ENCODE measurements around the gene PHF2.

PHF2 gene

DNA sequence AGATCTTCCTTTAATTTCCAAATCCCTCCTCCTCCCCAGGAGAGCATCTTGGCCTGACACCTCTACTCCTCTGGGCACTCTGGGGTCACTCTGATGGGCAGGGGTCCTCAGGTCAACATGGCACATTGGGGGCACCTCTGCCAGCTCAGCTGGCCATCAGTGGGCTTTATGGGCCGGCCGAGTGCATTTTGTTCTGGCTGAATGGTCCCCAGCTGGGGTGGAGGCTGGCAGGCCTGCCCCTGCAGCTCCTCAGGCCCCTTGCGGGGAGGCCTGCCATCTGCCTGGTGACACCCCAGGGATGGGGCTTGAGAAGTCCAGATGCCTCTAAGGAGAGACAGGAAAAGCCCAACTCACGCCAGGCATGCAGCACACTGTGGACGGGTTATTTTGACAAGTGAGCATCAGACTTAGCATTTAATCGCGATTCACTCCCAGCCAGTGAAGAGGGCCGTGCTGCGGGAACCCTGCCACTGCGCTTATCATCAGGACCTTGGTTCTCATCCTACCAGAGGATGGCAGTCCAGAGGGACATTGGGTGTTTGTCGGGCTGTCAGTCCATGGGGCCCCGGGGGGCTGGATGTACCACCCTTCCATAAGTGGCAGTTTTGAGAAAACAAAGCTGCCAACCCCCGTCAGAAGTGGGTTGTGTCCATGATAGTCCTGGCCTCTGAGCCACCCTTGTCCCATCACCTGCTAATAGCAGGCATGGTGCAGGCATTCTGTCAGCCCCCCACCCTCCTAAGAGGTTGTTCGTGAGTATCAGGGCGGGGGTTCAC lies 21.7 kb downstream of the PHF2 start:
- no peak overlapping the region for H3K9ac ChIP-seq (ENCODE audit: low read depth, low read length)
- H3K4me1 ChIP-seq (ENCODE audit: control insufficient read depth, insufficient read depth, low read length): peaks cover 25% of the 10 kb centered on the region
- H3K4me3 ChIP-seq (ENCODE audit: low read length): no peak overlapping the region
- H3K27me3 ChIP-seq (ENCODE audit: control insufficient read depth, insufficient read depth, low read length): no peaks in the 10 kb centered on the region
- H3K4me2 ChIP-seq (ENCODE audit: low read length): no peak overlapping the region
- H3K9me3 ChIP-seq (replicated peaks; ENCODE audit: low read length): no peaks in the 10 kb centered on the region
- H3K36me3 ChIP-seq (ENCODE audit: insufficient read depth, low read length): no peaks in the 10 kb centered on the region

DNA sequence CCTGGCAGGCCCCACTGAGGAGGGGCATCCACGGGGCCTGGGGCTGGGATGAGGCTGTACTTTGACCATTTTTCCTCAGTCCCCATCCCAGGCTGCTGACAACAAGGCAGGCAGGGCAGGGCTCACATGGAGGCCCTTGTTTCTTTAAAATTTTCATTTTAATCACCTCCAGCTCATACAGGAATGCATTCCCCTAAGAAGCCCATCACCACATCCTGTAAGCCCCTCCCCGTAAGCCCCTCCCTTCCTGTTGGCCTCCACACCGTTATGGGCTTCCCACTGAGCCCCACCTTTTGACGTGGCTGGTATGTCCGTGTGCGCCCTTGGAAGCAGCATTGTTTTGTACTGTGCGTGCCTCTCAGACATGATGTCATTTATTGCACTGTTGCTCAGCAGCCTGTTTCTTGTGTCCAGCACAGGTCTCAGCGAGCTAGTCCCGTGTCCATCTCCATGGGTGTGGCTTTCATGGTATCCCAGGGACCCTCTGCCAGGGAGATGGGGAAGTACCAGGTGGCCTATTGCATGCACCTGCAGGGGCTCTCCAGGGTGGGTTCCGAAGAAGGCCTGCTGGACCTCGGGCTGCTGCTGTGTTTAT lies 22.4 kb downstream of the PHF2 start:
- H3K4me2 ChIP-seq (ENCODE audit: low read length): no peak overlapping the region
- H3K9me3 ChIP-seq (replicated peaks; ENCODE audit: low read length): no peaks in the 10 kb centered on the region
- no peaks in the 10 kb centered on the region for H3K36me3 ChIP-seq (ENCODE audit: insufficient read depth, low read length)
- H3K27me3 ChIP-seq (ENCODE audit: control insufficient read depth, insufficient read depth, low read length): no peaks in the 10 kb centered on the region
- no peak overlapping the region for H3K9ac ChIP-seq (ENCODE audit: low read depth, low read length)
- H3K4me3 ChIP-seq (ENCODE audit: low read length): no peak overlapping the region
- peaks cover 24% of the 10 kb centered on the region for H3K4me1 ChIP-seq (ENCODE audit: control insufficient read depth, insufficient read depth, low read length)

DNA sequence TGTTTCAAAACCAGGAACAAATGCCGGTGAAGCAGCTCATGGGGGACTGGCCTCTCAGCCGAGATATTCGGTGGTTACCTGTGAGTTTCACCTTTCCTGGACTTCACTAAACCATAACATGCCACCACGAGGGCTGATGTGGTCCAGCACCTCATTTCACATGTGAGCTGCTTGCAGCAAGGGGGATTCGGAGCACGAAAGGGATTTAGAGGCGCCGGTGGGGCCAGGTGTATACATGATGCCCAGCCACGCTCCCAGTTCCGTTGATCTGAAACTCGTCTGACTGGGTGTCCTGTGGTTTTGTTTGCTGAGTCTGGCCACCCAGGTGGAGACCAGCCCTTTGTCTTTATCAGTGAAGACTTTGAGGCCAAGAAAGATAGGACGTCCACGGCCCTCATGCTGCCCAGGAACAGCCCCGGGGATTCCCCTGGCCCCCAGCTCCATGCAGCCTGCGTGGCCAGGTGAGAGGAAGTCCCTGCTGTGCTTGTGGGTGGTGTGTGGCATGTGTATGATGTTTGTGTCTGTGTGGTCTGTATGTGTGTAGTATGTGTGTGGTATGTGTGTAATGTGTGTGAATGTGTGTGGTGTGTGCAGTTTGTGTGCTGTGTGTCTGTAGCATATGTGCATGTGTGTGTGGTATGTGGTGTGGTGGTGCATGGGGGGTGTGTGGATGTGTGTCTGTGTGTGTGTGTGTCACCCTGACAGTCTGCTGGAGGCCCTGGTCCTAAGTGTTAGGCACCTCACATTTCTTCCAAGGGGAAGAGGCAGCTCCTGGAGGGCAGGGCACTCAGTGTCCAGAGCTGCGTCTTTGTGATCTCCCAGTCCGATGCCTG lies 23.4 kb downstream of the PHF2 start:
- Histone ChIP-seq H3K4me1 (ENCODE audit: control insufficient read depth, insufficient read depth, low read length) (peaks cover 15% of the 10 kb centered on the region), H3K9ac (ENCODE audit: low read depth, low read length) (no peak overlapping the region)

DNA sequence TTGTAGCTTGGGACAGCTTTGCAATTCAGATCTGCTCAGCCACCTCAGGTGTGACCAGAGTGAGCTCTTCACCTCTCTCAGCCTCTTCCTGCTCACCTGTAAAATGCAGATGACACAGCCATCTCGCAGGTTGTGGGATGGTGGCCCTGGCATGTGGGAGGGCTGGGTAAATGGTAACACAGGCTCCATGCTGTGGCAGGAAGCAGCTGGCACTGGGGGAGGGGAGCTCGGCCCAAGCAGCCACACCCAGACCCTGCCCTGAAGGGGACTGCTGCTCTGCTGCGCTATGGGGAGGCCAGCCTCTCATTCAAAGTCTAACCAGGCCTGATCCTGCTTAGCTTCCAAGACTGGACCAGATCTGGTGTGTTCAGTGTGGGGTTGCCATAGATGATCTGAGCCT lies 24.1 kb downstream of the PHF2 start:
- H3K4me3 ChIP-seq (ENCODE audit: low read length): no peak overlapping the region
- H3K4me1 ChIP-seq (ENCODE audit: control insufficient read depth, insufficient read depth, low read length): peaks cover 15% of the 10 kb centered on the region

More for the DNA sequence above, 23.4 kb downstream of the PHF2 start:
- no peaks in the 10 kb centered on the region for H3K36me3 ChIP-seq (ENCODE audit: insufficient read depth, low read length)
- H3K4me3 ChIP-seq (ENCODE audit: low read length): no peak overlapping the region
- H3K9me3 ChIP-seq (replicated peaks; ENCODE audit: low read length): no peaks in the 10 kb centered on the region
- no peaks in the 10 kb centered on the region for H3K27me3 ChIP-seq (ENCODE audit: control insufficient read depth, insufficient read depth, low read length)
- H3K4me2 ChIP-seq (ENCODE audit: low read length): no peak overlapping the region

DNA sequence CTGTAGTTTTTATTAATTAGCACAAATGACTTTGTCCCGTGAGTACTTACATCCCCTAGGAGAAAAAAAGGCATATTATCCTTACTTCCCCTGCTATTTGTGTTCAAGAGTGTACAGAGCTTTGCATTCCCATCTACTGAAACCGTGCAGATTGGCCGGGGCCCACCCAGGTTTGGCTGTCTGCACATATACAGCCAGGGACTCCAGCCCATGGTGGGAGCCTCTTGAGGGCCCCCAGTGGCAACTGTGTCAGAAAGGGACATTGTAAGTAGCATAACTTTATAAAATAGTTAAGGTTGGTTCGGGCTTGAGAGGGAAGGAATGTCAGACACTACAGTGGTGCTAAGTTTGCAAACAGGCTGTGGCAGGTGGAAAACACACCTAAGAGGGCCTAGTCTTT lies 24.7 kb downstream of the PHF2 start:
- Histone ChIP-seq H3K4me3 (ENCODE audit: low read length) (no peak overlapping the region), H3K36me3 (ENCODE audit: insufficient read depth, low read length) (no peaks in the 10 kb centered on the region), H3K9ac (ENCODE audit: low read depth, low read length) (no peak overlapping the region), H3K9me3 (replicated peaks; ENCODE audit: low read length) (no peaks in the 10 kb centered on the region), H3K4me1 (ENCODE audit: control insufficient read depth, insufficient read depth, low read length) (peaks cover 15% of the 10 kb centered on the region), H3K27me3 (ENCODE audit: control insufficient read depth, insufficient read depth, low read length) (no peaks in the 10 kb centered on the region), H3K4me2 (ENCODE audit: low read length) (no peak overlapping the region)

More for the DNA sequence above, 24.1 kb downstream of the PHF2 start:
- Histone ChIP-seq H3K9me3 (replicated peaks; ENCODE audit: low read length) (no peaks in the 10 kb centered on the region), H3K9ac (ENCODE audit: low read depth, low read length) (no peak overlapping the region), H3K27me3 (ENCODE audit: control insufficient read depth, insufficient read depth, low read length) (no peaks in the 10 kb centered on the region), H3K4me2 (ENCODE audit: low read length) (no peak overlapping the region), H3K36me3 (ENCODE audit: insufficient read depth, low read length) (no peaks in the 10 kb centered on the region)

DNA sequence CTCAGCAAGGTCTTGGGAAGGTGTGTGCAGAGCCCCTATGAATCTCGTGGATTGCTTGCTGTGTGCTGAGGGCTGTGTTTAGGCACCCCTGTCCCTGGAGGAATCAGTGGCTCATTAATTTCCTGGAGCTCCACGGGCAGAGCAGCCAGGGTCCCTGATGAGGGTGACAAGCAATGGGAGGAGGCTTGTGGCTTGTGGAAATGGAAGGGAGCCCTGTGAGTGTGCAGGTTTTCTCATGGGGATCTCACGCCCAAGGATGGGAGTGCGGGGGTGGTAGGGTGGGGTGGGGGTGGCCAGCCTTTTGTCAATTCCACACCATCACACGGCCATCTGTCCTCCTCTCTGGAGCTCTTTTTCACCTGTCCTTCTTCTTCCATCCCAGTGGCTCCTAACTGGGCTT lies 25.3 kb downstream of the PHF2 start:
- no peak overlapping the region for H3K4me3 ChIP-seq (ENCODE audit: low read length)
- H3K36me3 ChIP-seq (ENCODE audit: insufficient read depth, low read length): no peaks in the 10 kb centered on the region
- peaks cover 15% of the 10 kb centered on the region for H3K4me1 ChIP-seq (ENCODE audit: control insufficient read depth, insufficient read depth, low read length)
- H3K9ac ChIP-seq (ENCODE audit: low read depth, low read length): no peak overlapping the region
- no peak overlapping the region for H3K4me2 ChIP-seq (ENCODE audit: low read length)
- no peaks in the 10 kb centered on the region for H3K9me3 ChIP-seq (replicated peaks; ENCODE audit: low read length)
- H3K27me3 ChIP-seq (ENCODE audit: control insufficient read depth, insufficient read depth, low read length): no peaks in the 10 kb centered on the region

DNA sequence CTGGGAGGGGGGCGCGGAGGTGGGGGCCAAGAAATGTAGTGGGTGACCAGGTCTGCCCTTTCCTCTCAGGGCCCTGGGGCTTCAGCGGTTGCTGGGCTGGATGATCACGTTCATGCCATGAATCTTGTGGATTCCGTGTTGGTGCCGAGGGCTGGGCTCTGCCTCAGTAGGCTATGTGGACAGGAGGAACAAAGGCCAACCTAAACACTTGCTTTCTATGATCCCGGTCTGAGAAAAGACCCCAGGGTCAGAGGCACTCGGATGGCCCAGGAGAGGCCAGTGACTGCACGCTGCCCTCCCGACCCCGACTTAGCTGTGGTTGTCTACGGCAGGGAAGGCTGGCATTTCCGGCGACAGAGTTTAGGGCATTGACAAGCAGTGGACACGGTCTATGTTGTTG lies 26.6 kb downstream of the PHF2 start:
- H3K4me2 ChIP-seq (ENCODE audit: low read length): no peak overlapping the region
- H3K36me3 ChIP-seq (ENCODE audit: insufficient read depth, low read length): no peaks in the 10 kb centered on the region
- H3K4me3 ChIP-seq (ENCODE audit: low read length): no peak overlapping the region
- no peak overlapping the region for H3K9ac ChIP-seq (ENCODE audit: low read depth, low read length)
- H3K4me1 ChIP-seq (ENCODE audit: control insufficient read depth, insufficient read depth, low read length): peaks cover 15% of the 10 kb centered on the region
- no peaks in the 10 kb centered on the region for H3K27me3 ChIP-seq (ENCODE audit: control insufficient read depth, insufficient read depth, low read length)
- no peaks in the 10 kb centered on the region for H3K9me3 ChIP-seq (replicated peaks; ENCODE audit: low read length)

DNA sequence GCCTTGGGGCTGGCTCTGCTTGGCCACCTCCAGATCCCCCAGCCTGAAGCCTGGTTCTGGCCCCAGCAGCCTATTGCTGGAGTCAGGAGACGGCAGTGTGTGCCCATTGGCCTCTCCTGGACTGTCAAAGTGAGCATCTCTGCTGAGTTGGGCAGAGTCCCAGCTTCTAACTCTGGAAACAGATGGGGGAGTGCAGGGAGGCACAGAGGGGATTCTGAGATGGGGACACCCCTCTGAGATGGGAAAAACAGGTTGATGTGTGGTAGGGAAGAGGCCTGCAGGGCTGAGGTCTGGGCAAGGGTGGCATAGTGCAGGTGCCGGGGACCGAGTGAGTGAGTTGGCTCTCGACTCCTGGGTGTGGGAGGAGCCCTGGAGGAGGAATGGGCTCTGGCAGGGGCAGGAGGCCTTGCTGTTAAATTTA lies 27.5 kb downstream of the PHF2 start:
- H3K9ac ChIP-seq (ENCODE audit: low read depth, low read length): no peak overlapping the region
- no peaks in the 10 kb centered on the region for H3K36me3 ChIP-seq (ENCODE audit: insufficient read depth, low read length)
- H3K27me3 ChIP-seq (ENCODE audit: control insufficient read depth, insufficient read depth, low read length): no peaks in the 10 kb centered on the region
- H3K4me2 ChIP-seq (ENCODE audit: low read length): no peak overlapping the region
- no peak overlapping the region for H3K4me3 ChIP-seq (ENCODE audit: low read length)
- H3K9me3 ChIP-seq (replicated peaks; ENCODE audit: low read length): no peaks in the 10 kb centered on the region
- peaks cover 10% of the 10 kb centered on the region for H3K4me1 ChIP-seq (ENCODE audit: control insufficient read depth, insufficient read depth, low read length)

DNA sequence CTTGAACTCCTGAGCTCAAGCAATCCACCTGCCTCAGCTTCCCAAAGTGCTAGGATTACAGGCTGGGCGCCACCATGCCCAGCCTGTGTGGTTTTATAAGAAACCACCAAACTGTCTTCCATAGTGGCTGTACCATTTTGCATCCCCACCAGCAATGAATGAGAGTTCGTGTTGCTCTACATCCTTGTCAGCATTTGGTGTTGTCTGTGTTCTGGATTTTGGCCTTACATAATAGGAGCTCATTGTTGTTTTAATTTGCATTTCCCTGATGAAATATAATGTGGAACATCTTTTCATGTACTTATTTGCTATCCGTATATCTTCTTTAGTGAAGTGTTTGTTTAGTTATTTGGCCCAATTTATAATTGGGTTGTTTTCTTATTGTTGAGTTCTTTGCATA lies 29.8 kb downstream of the PHF2 start:
- no peaks in the 10 kb centered on the region for H3K27me3 ChIP-seq (ENCODE audit: control insufficient read depth, insufficient read depth, low read length)
- no peak overlapping the region for H3K4me3 ChIP-seq (ENCODE audit: low read length)
- H3K9ac ChIP-seq (ENCODE audit: low read depth, low read length): no peak overlapping the region
- no peaks in the 10 kb centered on the region for H3K9me3 ChIP-seq (replicated peaks; ENCODE audit: low read length)
- no peaks in the 10 kb centered on the region for H3K36me3 ChIP-seq (ENCODE audit: insufficient read depth, low read length)
- H3K4me1 ChIP-seq (ENCODE audit: control insufficient read depth, insufficient read depth, low read length): no peaks in the 10 kb centered on the region
- H3K4me2 ChIP-seq (ENCODE audit: low read length): no peak overlapping the region

DNA sequence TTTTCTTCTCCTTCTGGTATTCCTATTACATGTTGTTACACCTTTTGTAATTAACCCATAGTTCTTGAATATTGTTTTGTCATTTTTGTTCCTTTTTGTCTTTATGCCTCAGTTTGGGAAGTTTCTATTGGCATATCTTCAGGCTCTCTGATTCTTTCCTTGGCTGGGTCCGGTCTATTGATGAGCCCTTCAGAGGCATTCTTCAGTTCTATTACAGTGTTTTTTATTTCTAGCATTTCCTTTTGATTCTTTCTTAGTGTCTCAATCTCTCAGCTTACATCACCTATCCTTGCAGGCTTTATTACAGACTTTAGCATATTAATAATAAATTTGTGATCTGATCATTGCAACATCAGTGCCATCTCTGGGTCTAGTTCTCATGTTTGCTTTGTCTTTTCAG lies 33.8 kb downstream of the PHF2 start:
- Histone ChIP-seq H3K4me2 (ENCODE audit: low read length) (no peak overlapping the region), H3K36me3 (ENCODE audit: insufficient read depth, low read length) (no peaks in the 10 kb centered on the region), H3K9me3 (replicated peaks; ENCODE audit: low read length) (no peaks in the 10 kb centered on the region), H3K4me3 (ENCODE audit: low read length) (no peak overlapping the region), H3K4me1 (ENCODE audit: control insufficient read depth, insufficient read depth, low read length) (no peaks in the 10 kb centered on the region), H3K9ac (ENCODE audit: low read depth, low read length) (no peak overlapping the region), H3K27me3 (ENCODE audit: control insufficient read depth, insufficient read depth, low read length) (no peaks in the 10 kb centered on the region)

DNA sequence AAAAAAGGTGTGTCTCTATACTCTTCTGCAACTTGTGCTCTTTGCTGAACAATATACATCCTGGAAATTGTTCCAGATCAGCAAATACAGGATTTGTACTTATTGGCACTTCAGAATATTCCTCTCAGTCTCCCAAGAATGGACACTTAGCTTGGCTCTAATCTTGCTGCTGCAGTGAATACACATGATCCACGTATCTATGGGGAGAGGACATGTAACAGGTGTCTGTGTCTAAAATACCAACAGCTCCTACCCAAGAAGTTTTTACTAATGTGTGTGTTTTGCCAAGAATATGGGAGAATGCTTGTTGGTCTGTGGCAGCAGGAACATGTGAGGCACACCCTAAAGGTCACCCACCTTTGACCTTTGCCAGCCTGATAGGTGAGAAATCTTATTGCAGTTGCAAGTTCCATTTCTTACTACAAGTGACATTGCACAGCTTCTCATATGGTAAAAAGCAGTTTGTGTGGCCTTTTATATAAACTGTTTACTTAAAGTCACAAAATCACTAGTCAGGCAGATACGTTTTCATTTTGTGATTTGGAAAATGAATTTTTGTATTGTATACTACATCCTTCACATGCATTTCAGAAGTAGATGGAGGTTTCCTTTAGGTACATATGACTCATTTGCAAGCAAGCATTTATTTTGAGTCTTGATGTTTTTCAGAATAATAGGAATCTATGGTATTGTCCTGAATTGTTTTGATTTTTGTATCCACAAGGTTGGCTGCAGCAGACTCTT lies 35.8 kb downstream of the PHF2 start:
- H3K9ac ChIP-seq (ENCODE audit: low read depth, low read length): no peak overlapping the region
- H3K27me3 ChIP-seq (ENCODE audit: control insufficient read depth, insufficient read depth, low read length): no peaks in the 10 kb centered on the region
- H3K4me1 ChIP-seq (ENCODE audit: control insufficient read depth, insufficient read depth, low read length): no peaks in the 10 kb centered on the region
- no peaks in the 10 kb centered on the region for H3K9me3 ChIP-seq (replicated peaks; ENCODE audit: low read length)
- H3K4me2 ChIP-seq (ENCODE audit: low read length): no peak overlapping the region
- H3K4me3 ChIP-seq (ENCODE audit: low read length): no peak overlapping the region
- H3K36me3 ChIP-seq (ENCODE audit: insufficient read depth, low read length): no peaks in the 10 kb centered on the region
